Kidney capillary endothelial cell (primary cell): ENCODE results near the gene TEKT5.

Source experiments
- DNase-seq: peaks from one replicate; pipeline ENCODE4 v3.0.0-alpha.2; 2018; ENCODE audit warnings: low spot score

Gene TEKT5

GRCh38 chr16:10609402-10609774, 85.3 kb downstream of the TEKT5 start:
- peak; percentile 29 for DNase-seq

- no peak for DNase-seq
Measured at GRCh38 chr16:10608687-10609401, 85.9 kb downstream of the TEKT5 start.

- no peak for DNase-seq
Measured at GRCh38 chr16:10607157-10607556, 87.6 kb downstream of the TEKT5 start.

GRCh38 chr16:10606607-10607006, 88.1 kb downstream of the TEKT5 start:
- no peak for DNase-seq

- DNase-seq = no peak
Measured at GRCh38 chr16:10605636-10606035, 89.1 kb downstream of the TEKT5 start.

GRCh38 chr16:10601444-10602408, 93.0 kb downstream of the TEKT5 start:
- no peak for DNase-seq

- no peak for DNase-seq
Measured at GRCh38 chr16:10600782-10601443, 93.8 kb downstream of the TEKT5 start.

- DNase-seq = no peak
Measured at GRCh38 chr16:10599626-10600025, 95.1 kb downstream of the TEKT5 start.

GRCh38 chr16:10598157-10598556, 96.6 kb downstream of the TEKT5 start:
- DNase-seq = no peak

GRCh38 chr16:10597187-10597601, 97.5 kb downstream of the TEKT5 start:
- DNase-seq = no peak

- DNase-seq = peak; percentile 55
Measured at GRCh38 chr16:10594312-10594950, 100.3 kb downstream of the TEKT5 start.

- DNase-seq = no peak
Measured at GRCh38 chr16:10592611-10593010, 102.1 kb downstream of the TEKT5 start.

- no peak for DNase-seq
Measured at GRCh38 chr16:10590342-10590741, 104.4 kb downstream of the TEKT5 start.

- DNase-seq = no peak
Measured at GRCh38 chr16:10589109-10589508, 105.6 kb downstream of the TEKT5 start.

GRCh38 chr16:10587622-10588021, 107.1 kb downstream of the TEKT5 start:
- DNase-seq = no peak

GRCh38 chr16:10584981-10585438, 109.7 kb downstream of the TEKT5 start:
- DNase-seq = no peak

GRCh38 chr16:10583269-10583668, 111.5 kb downstream of the TEKT5 start:
- DNase-seq = no peak

GRCh38 chr16:10581507-10581906, 113.2 kb downstream of the TEKT5 start:
- no peak for DNase-seq

- no peak for DNase-seq
Measured at GRCh38 chr16:10580883-10581247, 113.9 kb downstream of the TEKT5 start.

GRCh38 chr16:10579965-10580882, 114.5 kb downstream of the TEKT5 start, which contains the start of gene EMP2:
Gene EMP2 (minus strand): TSS chr16:10580598. CDS start chr16:10547617, 32,981 bp downstream.
- peak; percentile 34 for DNase-seq

GRCh38 chr16:10579575-10579964, 115.2 kb downstream of the TEKT5 start:
- DNase-seq = no peak
